ENCODE measurements around the gene MROH8. TPM values are rescaled to one million over a fixed set of nuclear protein-coding genes. Genes with fewer than 3 reads are reported as not detected.

Gene MROH8
- total RNA-seq, 2 experiments from 2014 or later = 1.3 to 5.7 TPM

DNA sequence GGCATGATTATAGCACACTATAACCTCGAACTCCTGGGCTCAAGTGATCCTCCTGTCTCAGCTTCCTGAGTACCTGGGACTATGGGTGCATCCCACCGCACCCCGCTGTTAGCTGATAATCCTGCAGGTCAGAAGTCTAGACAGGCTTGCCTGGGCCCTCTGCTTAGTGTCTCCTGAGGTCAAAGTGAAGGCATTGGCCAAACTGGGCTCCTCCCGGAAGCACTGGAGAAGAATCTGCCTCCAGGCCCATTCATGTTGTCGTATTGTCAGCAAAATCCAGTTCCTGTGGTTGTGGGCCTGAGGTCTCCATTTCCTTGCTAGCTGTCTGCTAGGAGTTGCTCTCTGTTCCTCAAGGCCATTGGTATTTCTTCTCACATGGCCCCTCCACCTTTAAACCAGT lies 6.3 kb upstream of the MROH8 start:
- H3K4me2 ChIP-seq (ENCODE audit: low read length) = no peak overlapping the region
- POLR2A ChIA-PET = interaction anchor here (0.8 kb wide), 1 partner anchor 309 kb away, joined by 4 read pairs; no protein-coding TSS in a partner anchor
- CTCF ChIA-PET (ENCODE audit: unreplicated experiment) = no interaction called here
- H3K4me3 ChIP-seq (ENCODE audit: low read depth, low read length, poor library complexity, severe bottlenecking) = no peak overlapping the region
- H3K9me3 ChIP-seq (ENCODE audit: low read length) = no peaks in the 10 kb centered on the region
- no TSS peak for BruUV-seq (replicated peaks)
- TF ChIP-seq EZH2phosphoT487 (IDR thresholded peaks at IDR 0.05; ENCODE audit: borderline replicate concordance, low read depth, low read length) = no peak
- TF ChIP-seq, protein P1, sequence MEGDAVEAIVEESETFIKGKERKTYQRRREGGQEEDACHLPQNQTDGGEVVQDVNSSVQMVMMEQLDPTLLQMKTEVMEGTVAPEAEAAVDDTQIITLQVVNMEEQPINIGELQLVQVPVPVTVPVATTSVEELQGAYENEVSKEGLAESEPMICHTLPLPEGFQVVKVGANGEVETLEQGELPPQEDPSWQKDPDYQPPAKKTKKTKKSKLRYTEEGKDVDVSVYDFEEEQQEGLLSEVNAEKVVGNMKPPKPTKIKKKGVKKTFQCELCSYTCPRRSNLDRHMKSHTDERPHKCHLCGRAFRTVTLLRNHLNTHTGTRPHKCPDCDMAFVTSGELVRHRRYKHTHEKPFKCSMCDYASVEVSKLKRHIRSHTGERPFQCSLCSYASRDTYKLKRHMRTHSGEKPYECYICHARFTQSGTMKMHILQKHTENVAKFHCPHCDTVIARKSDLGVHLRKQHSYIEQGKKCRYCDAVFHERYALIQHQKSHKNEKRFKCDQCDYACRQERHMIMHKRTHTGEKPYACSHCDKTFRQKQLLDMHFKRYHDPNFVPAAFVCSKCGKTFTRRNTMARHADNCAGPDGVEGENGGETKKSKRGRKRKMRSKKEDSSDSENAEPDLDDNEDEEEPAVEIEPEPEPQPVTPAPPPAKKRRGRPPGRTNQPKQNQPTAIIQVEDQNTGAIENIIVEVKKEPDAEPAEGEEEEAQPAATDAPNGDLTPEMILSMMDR (conservative IDR thresholded peaks at IDR 0.05; ENCODE audit: low read length) = no peak
- no peak overlapping the region for H3K27ac ChIP-seq (ENCODE audit: low read depth, low read length, poor library complexity, severe bottlenecking)
- peaks cover 11% of the 10 kb centered on the region for H4K20me1 ChIP-seq (ENCODE audit: insufficient read depth, low read length)
- intact Hi-C loops (cut with micrococcal nuclease; ENCODE audit: unreplicated experiment) = no loop called here
- no peaks in the 10 kb centered on the region for H3K9me2 ChIP-seq (ENCODE audit: insufficient read depth, low read length)
- no peak for DNase-seq (ENCODE audit: low spot score)
- H3K4me1 ChIP-seq (ENCODE audit: insufficient read depth, low read length, poor library complexity, severe bottlenecking) = peaks cover 27% of the 10 kb centered on the region
- no peak overlapping the region for H2AFZ ChIP-seq (ENCODE audit: low read length)
- peaks cover 89% of the 10 kb centered on the region for H3K36me3 ChIP-seq (ENCODE audit: insufficient read depth, low read length)
- H3K79me2 ChIP-seq (ENCODE audit: insufficient read depth, low read depth, low read length) = peaks cover 85% of the 10 kb centered on the region

- peak; percentile 44 for DNase-seq (ENCODE audit: low spot score)
- H3K27ac ChIP-seq (ENCODE audit: low read depth, low read length, poor library complexity, severe bottlenecking) = peak overlapping the region; percentile 80
- peak overlapping the region; percentile 35; the same call in 1 of the 2 replicates for H2AFZ ChIP-seq (ENCODE audit: low read length)
- ChIA-PET POLR2A (interaction anchor here (1.8 kb wide), 1 partner anchor 85 kb away, joined by 7 read pairs; no protein-coding TSS in a partner anchor), CTCF (ENCODE audit: unreplicated experiment) (no interaction called here)
- no peaks in the 10 kb centered on the region for H3K9me2 ChIP-seq (ENCODE audit: insufficient read depth, low read length)
- H3K79me2 ChIP-seq (ENCODE audit: insufficient read depth, low read depth, low read length) = peaks cover 61% of the 10 kb centered on the region
- H3K4me3 ChIP-seq (ENCODE audit: low read depth, low read length, poor library complexity, severe bottlenecking) = peak overlapping the region; percentile 88
- H3K9me3 ChIP-seq (ENCODE audit: low read length) = no peaks in the 10 kb centered on the region
- intact Hi-C loops (cut with micrococcal nuclease; ENCODE audit: unreplicated experiment) = loop anchor here (2.0 kb wide), 1 partner anchor 85 kb away; the partner anchor contains the start of gene RBL1
- BruUV-seq (replicated peaks) = TSS peak; percentile 68
- peak overlapping the region; percentile 93 for H3K4me2 ChIP-seq (ENCODE audit: low read length)
- H4K20me1 ChIP-seq (ENCODE audit: insufficient read depth, low read length) = peaks cover 10% of the 10 kb centered on the region; the same call in 1 of the 2 replicates
- peaks cover 35% of the 10 kb centered on the region for H3K36me3 ChIP-seq (ENCODE audit: insufficient read depth, low read length)
- H3K4me1 ChIP-seq (ENCODE audit: insufficient read depth, low read length, poor library complexity, severe bottlenecking) = peaks cover 31% of the 10 kb centered on the region
- no peak for TF ChIP-seq EZH2phosphoT487 (IDR thresholded peaks at IDR 0.05; ENCODE audit: borderline replicate concordance, low read depth, low read length)
- TF ChIP-seq, protein P1 (conservative IDR thresholded peaks at IDR 0.05; ENCODE audit: low read length) = no peak
Measured at GRCh38 chr20:37179683-37180524, 556 bp upstream of the MROH8 start.

- H3K4me2 ChIP-seq (ENCODE audit: low read length) = no peak overlapping the region
- no peaks in the 10 kb centered on the region for H4K20me1 ChIP-seq (ENCODE audit: insufficient read depth, low read length)
- peaks cover 4% of the 10 kb centered on the region; the same call in 1 of the 2 replicates for H3K79me2 ChIP-seq (ENCODE audit: insufficient read depth, low read depth, low read length)
- no peak overlapping the region for H3K4me3 ChIP-seq (ENCODE audit: low read depth, low read length, poor library complexity, severe bottlenecking)
- no peak overlapping the region for H2AFZ ChIP-seq (ENCODE audit: low read length)
- ChIA-PET CTCF (ENCODE audit: unreplicated experiment) (no interaction called here), POLR2A (interaction anchor here (1.1 kb wide), 1 partner anchor 77 kb away, joined by 3 read pairs; the partner anchor contains the start of gene RBL1)
- no peaks in the 10 kb centered on the region for H3K36me3 ChIP-seq (ENCODE audit: insufficient read depth, low read length)
- TF ChIP-seq, protein P1 (conservative IDR thresholded peaks at IDR 0.05; ENCODE audit: low read length) = no peak
- TF ChIP-seq EZH2phosphoT487 (IDR thresholded peaks at IDR 0.05; ENCODE audit: borderline replicate concordance, low read depth, low read length) = no peak
- H3K4me1 ChIP-seq (ENCODE audit: insufficient read depth, low read length, poor library complexity, severe bottlenecking) = peaks cover 15% of the 10 kb centered on the region
- DNase-seq (ENCODE audit: low spot score) = no peak
- H3K9me3 ChIP-seq (ENCODE audit: low read length) = no peaks in the 10 kb centered on the region
- intact Hi-C loops (cut with micrococcal nuclease; ENCODE audit: unreplicated experiment) = no loop called here
- H3K27ac ChIP-seq (ENCODE audit: low read depth, low read length, poor library complexity, severe bottlenecking) = no peak overlapping the region
- H3K9me2 ChIP-seq (ENCODE audit: insufficient read depth, low read length) = no peaks in the 10 kb centered on the region
- BruUV-seq (replicated peaks) = no TSS peak
Measured at GRCh38 chr20:37172836-37173235, 6.5 kb downstream of the MROH8 start.

Data from OCI-LY7 (cell line).